T-helper 1 cell (primary cell): Measurements from ENCODE around the gene CHMP4A.

Experiments used
- DNase-seq, 5 donors: peaks; one replicate each; pipeline ENCODE4 v3.0.0-alpha.2; 2012 to 2020

The CHMP4A gene

GRCh38 chr14:24194873-24195185 is 18.5 kb downstream of the CHMP4A start:
- no peak for DNase-seq

DNA sequence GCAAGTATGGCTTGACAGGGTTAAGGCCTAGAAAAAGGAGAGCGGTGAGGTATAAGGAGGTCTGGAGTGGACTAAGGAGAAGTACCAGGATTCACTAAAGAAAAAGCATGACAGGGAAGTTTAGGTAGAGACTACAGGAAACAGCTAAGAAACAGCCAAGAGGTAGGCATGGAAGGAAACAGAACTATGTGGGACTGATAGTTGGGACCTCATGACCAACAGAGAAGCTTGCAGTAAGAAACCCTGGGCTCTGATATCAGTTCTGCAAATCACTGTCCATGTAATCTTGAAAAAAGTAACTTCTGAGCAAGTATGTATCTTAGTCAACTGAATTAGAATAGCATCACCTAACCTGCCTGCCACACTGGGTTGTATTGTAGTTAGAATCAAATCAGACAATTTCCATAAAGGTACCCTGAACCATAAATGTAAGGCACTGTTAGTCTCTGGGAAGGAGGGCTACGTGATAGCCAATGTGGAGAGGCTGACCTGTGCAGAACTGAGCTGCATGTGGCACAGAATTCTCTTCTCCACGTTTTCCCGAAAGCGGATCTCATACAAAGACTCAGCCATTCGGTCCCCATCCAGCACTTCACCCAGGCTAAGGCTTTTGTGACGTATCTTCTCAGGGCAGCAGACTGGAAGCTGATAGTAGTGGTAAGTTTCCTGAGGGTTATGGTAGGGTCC is 19.0 kb downstream of the CHMP4A start:
- DNase-seq, result no peak

GRCh38 chr14:24192933-24193332 is 20.4 kb downstream of the CHMP4A start:
- no peak for DNase-seq

- no peak for DNase-seq
Observed at GRCh38 chr14:24190416-24190815, 22.9 kb downstream of the CHMP4A start.

- no peak for DNase-seq
Observed at GRCh38 chr14:24189460-24189859, 23.8 kb downstream of the CHMP4A start.

DNA sequence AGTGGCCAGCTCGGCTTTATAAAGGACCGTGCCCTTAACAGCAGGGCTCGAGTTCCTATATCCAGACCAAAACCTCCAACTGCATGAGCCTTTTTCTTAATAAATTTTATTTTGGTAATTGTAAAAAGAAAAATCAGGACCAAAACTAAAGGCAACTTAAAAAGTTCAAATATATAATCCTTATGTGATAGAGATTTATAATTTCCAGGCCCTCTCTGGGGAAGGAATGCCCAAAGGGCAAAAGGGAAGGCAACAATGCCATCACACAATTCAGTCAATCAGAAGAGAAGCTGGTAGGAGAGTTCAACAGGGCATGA is 24.3 kb downstream of the CHMP4A start:
- no peak for DNase-seq

DNA sequence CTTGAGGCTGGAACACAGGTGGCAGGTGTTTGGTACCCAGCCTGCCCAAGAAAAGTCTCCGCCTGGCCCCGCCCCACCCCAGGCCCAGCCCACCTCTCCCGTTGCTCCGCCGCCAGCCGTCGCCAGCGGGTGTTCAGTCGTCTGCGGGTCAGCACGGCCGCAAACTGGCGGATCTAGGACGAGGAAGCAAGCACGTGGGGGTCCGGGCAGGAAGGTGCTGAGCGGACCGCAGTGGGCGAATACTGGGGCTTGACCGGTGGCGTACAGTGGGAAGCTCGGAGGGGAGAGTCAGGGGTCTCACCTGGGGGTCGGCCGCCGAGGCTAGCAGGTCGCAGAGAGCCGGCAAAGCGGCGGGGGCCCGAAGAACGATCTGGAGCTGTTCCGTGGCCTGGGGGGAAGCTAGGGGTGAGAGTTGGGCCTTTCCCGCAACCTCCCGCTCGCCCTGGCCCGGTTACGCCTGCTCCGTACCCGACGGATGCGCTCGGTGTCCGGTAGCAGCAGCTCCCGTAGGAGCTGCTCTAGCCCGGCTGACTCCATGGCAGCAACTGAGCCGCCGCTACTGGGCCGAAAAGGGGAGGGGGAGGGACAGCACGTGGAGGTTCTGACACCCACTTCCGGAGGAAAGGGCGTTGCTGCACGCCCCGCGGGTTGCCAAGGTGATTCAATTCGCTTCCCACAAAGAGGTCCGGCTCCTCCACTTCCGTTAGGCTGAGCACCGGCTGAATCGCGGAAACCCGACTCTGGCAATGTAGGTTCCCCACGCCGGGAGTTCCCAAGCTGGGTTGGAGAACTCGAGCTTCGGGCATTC is 24.8 kb downstream of the CHMP4A start, which contains the start of gene IPO4:
TSS of gene IPO4 (minus strand) at position 566 of the 808 bp plus-strand sequence. CDS start at position 537, 29 bp downstream.
- DNase-seq, result peak; percentile 92 to 96 (median 94)

GRCh38 chr14:24187539-24187915 is 25.8 kb downstream of the CHMP4A start:
- no peak for DNase-seq

GRCh38 chr14:24186831-24187538 is 26.3 kb downstream of the CHMP4A start:
- DNase-seq, result no peak

- no peak for DNase-seq
Observed at GRCh38 chr14:24185741-24186140, 27.5 kb downstream of the CHMP4A start.

GRCh38 chr14:24185026-24185425 is 28.3 kb downstream of the CHMP4A start:
- no peak for DNase-seq

- DNase-seq, result no peak
Observed at GRCh38 chr14:24184104-24184970, 29.0 kb downstream of the CHMP4A start.

DNA sequence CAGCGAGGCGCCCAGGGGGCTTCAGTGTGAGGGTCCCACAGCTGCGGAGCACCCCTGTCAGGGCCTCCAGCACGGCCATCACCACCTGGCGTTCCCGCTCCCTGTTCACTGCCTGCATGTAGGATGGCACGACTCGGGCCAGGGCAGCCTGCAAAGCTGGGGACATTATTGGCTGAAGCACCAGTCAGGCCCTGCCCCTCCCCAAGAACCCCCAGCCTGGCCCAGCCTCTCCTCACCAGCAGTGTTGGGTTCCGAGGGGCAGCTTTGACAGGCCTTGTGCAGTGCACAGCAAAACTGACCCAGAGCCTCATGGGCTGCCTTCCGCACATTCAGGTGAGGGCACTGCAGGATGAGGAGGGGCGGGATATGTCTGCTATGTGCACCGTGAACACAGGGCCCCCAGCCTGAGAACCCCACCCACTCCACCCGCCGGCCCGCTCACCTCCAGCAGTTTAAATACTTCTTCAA is 30.2 kb downstream of the CHMP4A start:
- DNase-seq, result no peak

GRCh38 chr14:24182110-24182882 is 31.0 kb downstream of the CHMP4A start:
- no peak for DNase-seq

- no peak for DNase-seq
Observed at GRCh38 chr14:24181371-24182077, 31.8 kb downstream of the CHMP4A start.

- DNase-seq, result no peak
Observed at GRCh38 chr14:24179961-24180796, 33.1 kb downstream of the CHMP4A start.

- no peak for DNase-seq
Observed at GRCh38 chr14:24179294-24179960, 33.9 kb downstream of the CHMP4A start.

GRCh38 chr14:24178399-24179178 is 34.7 kb downstream of the CHMP4A start:
- no peak for DNase-seq

- no peak for DNase-seq
Observed at GRCh38 chr14:24177891-24178290, 35.4 kb downstream of the CHMP4A start.
